Small intestine (tissue), 7 donors: ENCODE measurements around the gene LDHB. TPM values are rescaled to one million over a fixed set of nuclear protein-coding genes. Genes with fewer than 3 reads are reported as not detected.

Source experiments
- DNase-seq, 2 donors: peaks; one replicate each; pipeline versions ENCODE4 v3.0.0 to v3.0.0-alpha.2; 2013
- FAIRE-seq: peaks from 2 replicates; lab custom pipeline; 2012; peaks lifted over from hg19 to GRCh38; lab: Jason Lieb, UNC
- H3K27ac ChIP-seq, 3 donors: one replicate each; pipeline ENCODE4 v1.5.1; 2013; ENCODE audit warnings: low read length in 2 of 3, mild to moderate bottlenecking in 2 of 3, control low read depth in 1 of 3, inconsistent platforms in 1 of 3, low read depth in 1 of 3, moderate library complexity in 1 of 3
- H3K27me3 ChIP-seq, 3 donors: one replicate each; pipeline ENCODE4 v1.6.1; 2013; ENCODE audit warnings: low read length in 3 of 3, inconsistent platforms in 1 of 3; ENCODE audit not compliant: control insufficient read depth in 3 of 3, insufficient read depth in 3 of 3
- H3K36me3 ChIP-seq, 3 donors: one replicate each; pipeline ENCODE4 v1.6.1; 2013; ENCODE audit warnings: low read length in 3 of 3, inconsistent platforms in 1 of 3, low read depth in 1 of 3, mild to moderate bottlenecking in 1 of 3, moderate library complexity in 1 of 3; ENCODE audit not compliant: control insufficient read depth in 3 of 3, insufficient read depth in 2 of 3
- H3K4me1 ChIP-seq, 3 donors: one replicate each; pipeline ENCODE4 v1.6.1; 2013; ENCODE audit warnings: low read length in 2 of 3, inconsistent platforms in 1 of 3, low read depth in 1 of 3, mild to moderate bottlenecking in 1 of 3, moderate library complexity in 1 of 3; ENCODE audit not compliant: control insufficient read depth in 3 of 3, insufficient read depth in 2 of 3
- H3K4me3 ChIP-seq, 3 donors: one replicate each; pipeline ENCODE4 v1.5.1; 2013; ENCODE audit warnings: low read length in 3 of 3, control low read depth in 1 of 3, inconsistent platforms in 1 of 3, low read depth in 1 of 3, mild to moderate bottlenecking in 1 of 3, moderate library complexity in 1 of 3
- H3K9me3 ChIP-seq, 2 donors: one replicate each; pipeline ENCODE4 v1.6.1; 2013; ENCODE audit warnings: low read depth in 1 of 2, low read length in 1 of 2; ENCODE audit not compliant: control insufficient read depth in 2 of 2, insufficient read depth in 1 of 2
- WGBS, 3 donors: extraction: QIAGEN DNeasy Blood & Tissue Kit; methylation state at CpG; one replicate each; pipeline ENCODE4 v1.1.7; 2013; 5-methylcytosine and 5-hydroxymethylcytosine counted together
- polyA plus RNA-seq, 4 donors: library from polyadenylated mRNA; stranded (reverse) in 3 of 4; unstranded in 1 of 4; fragments of 200-250 nt in 3 of 4; fragments of 120-200 nt in 1 of 4; gene quantifications; one replicate each; pipeline versions ENCODE4 v1.2.1 to v1.2.3, GENCODE V29; 2013
- donor health status: healthy with polysubstance abuse.
- donor health status: control.
- donor health status: control.
- donor health status: Bipolar disorder and iron deficiency.
- donor health status: healthy.

LDHB gene
- polyA plus RNA-seq, 4 donors, result 19.5 to 513 (median 154) TPM

GRCh38 chr12:21694660-21695059, 37.0 kb upstream of the LDHB start:
- H3K4me3 ChIP-seq, result no peak overlapping the region
- H3K27me3 ChIP-seq, result no peaks in the 10 kb centered on the region
- H3K27ac ChIP-seq, result no peak overlapping the region
- DNase-seq, result no peak
- FAIRE-seq, result no peak
- H3K36me3 ChIP-seq, result no peaks in the 10 kb centered on the region
- H3K9me3 ChIP-seq, result no peaks in the 10 kb centered on the region
- WGBS, 3 donors, result 93 to 94% (median 93%) methylated on average over 10 of the region's 10 CpGs
- H3K4me1 ChIP-seq, result peaks cover 0 to 5% (median 0%) of the 10 kb centered on the region in 3 donors

DNA sequence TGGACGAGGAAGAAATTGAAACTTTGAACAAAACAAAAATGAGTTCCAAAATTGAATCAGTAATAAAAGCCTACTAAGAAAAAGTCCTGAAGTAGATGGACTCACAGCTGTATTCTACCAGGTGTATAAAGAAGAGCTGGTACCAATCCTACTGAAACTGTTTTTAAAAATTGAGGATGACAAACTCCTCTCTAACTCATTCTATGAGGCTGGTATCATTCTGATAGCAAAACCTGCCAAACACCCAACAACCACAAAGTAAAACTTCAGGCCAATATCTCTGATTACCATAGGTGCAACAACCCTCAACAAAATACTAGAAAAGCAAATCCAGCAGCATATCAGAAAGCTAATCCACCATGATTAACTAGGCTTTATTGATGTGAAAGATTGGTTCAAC, 33.9 kb upstream of the LDHB start:
- no peaks in the 10 kb centered on the region for H3K36me3 ChIP-seq
- DNase-seq (no peak), FAIRE-seq (no peak)
- no peak overlapping the region for H3K27ac ChIP-seq
- H3K9me3 ChIP-seq, result peaks cover 0 to 14% of the 10 kb centered on the region in 2 donors
- H3K4me3 ChIP-seq, result no peak overlapping the region
- H3K27me3 ChIP-seq, result no peaks in the 10 kb centered on the region
- no peaks in the 10 kb centered on the region for H3K4me1 ChIP-seq
- WGBS, 3 donors, result 76 to 88% (median 86%) methylated on average over 1 of the region's 1 CpG

DNA sequence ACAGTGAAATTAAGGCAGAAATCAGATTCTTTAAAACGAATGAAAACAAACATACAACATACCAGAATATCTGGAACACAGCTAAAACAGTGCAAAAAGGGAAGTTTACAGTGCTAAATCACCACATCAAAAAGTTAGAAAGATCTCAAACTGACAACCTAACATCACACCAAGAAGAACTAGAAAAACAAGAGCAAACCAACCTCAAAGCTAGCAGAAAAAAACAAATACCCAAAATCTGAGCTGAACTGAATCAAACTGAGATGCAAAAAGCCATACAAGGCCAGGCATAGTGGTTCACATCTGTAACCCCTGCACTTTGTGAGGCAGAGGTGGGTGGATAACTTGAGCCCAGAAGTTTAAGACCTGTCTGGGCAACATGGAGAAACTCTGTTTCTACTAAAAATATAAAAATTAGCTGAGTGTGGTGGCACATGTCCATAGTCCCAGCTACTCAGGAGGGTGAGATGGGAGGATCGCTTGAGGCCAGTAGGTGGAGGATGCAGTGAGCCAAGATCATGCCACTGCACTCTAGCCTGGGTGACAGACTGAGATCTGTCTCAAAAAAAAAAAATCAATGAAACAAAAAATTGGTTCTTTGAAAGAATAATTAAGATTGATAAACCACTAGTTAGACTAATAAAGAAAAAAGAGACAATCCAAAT, 33.2 kb upstream of the LDHB start:
- WGBS, 3 donors, result 70 to 76% (median 70%) methylated on average over 2 of the region's 2 CpGs
- FAIRE-seq, result no peak
- H3K4me1 ChIP-seq, result no peaks in the 10 kb centered on the region
- no peaks in the 10 kb centered on the region for H3K27me3 ChIP-seq
- H3K27ac ChIP-seq, result no peak overlapping the region
- H3K36me3 ChIP-seq, result no peaks in the 10 kb centered on the region
- H3K9me3 ChIP-seq, result peaks cover 0 to 14% of the 10 kb centered on the region in 2 donors
- H3K4me3 ChIP-seq, result no peak overlapping the region
- no peak for DNase-seq

DNA sequence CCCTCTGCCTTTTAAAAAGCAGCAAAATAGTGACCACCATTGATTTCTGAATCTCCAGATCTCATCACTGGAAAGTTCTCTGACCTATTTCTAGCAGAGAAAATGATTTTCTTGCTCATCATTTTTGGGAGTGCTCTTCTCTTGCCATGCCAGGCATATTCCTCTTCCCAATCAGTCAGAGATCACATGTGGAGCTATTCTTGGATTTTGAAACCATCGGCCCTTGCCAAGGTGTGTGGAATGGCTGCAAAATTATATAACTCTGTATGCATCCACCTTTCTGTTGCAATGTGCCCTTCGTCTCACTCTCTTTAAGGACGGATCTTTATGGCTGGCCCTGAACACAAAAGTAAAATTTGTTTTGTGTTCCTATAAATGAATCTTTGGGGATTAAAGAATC, 25.5 kb upstream of the LDHB start:
- H3K27me3 ChIP-seq, result peaks cover 0 to 3% (median 0%) of the 10 kb centered on the region in 3 donors
- FAIRE-seq, result no peak

GRCh38 chr12:21678959-21679358, 21.3 kb upstream of the LDHB start:
- no peak overlapping the region for H3K27ac ChIP-seq
- H3K27me3 ChIP-seq, result peaks cover 0 to under 1% (median 0%) of the 10 kb centered on the region in 3 donors
- WGBS, 3 donors, result 18 to 20% (median 19%) methylated on average over 1 of the region's 1 CpG
- no peaks in the 10 kb centered on the region for H3K36me3 ChIP-seq
- H3K9me3 ChIP-seq, result no peaks in the 10 kb centered on the region
- FAIRE-seq (no peak), DNase-seq (no peak)
- no peaks in the 10 kb centered on the region for H3K4me1 ChIP-seq
- H3K4me3 ChIP-seq, result no peak overlapping the region

More for the DNA sequence above, 25.5 kb upstream of the LDHB start:
- H3K36me3 ChIP-seq, result no peaks in the 10 kb centered on the region
- 63 to 80% (median 74%) methylated on average over 3 of the region's 3 CpGs for WGBS, 3 donors
- no peak overlapping the region for H3K4me3 ChIP-seq
- peaks cover 0 to 9% of the 10 kb centered on the region in 2 donors for H3K9me3 ChIP-seq
- H3K4me1 ChIP-seq, result no peaks in the 10 kb centered on the region
- no peak for DNase-seq
- H3K27ac ChIP-seq, result no peak overlapping the region

GRCh38 chr12:21677622-21678277, 20.1 kb upstream of the LDHB start:
- no peak overlapping the region for H3K4me3 ChIP-seq
- FAIRE-seq (no peak), DNase-seq (no peak)
- no peaks in the 10 kb centered on the region for H3K27me3 ChIP-seq
- no peaks in the 10 kb centered on the region for H3K4me1 ChIP-seq
- H3K9me3 ChIP-seq, result no peaks in the 10 kb centered on the region
- 66 to 83% (median 72%) methylated on average over 7 of the region's 7 CpGs for WGBS, 3 donors
- H3K36me3 ChIP-seq, result no peaks in the 10 kb centered on the region
- no peak overlapping the region for H3K27ac ChIP-seq

DNA sequence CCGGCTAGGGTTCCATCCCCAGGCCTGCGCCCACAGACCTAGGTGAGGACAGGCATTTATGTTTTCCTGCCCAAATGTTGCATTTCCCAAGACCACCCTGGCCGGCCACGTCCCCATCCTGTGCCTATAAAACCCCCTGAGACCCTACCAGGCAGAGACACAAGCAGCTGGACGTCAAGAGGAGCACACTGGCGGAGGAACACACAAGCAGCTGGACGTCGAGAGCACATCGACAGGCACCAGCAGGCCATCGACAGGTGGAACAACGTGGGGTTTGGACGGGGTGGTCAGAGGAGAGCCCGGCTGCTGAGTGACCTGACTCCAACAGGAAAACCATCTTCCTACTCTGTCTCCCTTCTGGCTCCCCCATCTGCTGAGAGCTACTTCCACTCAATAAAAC, 19.6 kb upstream of the LDHB start:
- no peaks in the 10 kb centered on the region for H3K36me3 ChIP-seq
- no peak overlapping the region for H3K27ac ChIP-seq
- DNase-seq (no peak), FAIRE-seq (no peak)
- no peaks in the 10 kb centered on the region for H3K27me3 ChIP-seq
- no peaks in the 10 kb centered on the region for H3K4me1 ChIP-seq
- no peak overlapping the region for H3K4me3 ChIP-seq
- WGBS, 3 donors, result 86 to 90% (median 88%) methylated on average over 13 of the region's 13 CpGs
- no peaks in the 10 kb centered on the region for H3K9me3 ChIP-seq

DNA sequence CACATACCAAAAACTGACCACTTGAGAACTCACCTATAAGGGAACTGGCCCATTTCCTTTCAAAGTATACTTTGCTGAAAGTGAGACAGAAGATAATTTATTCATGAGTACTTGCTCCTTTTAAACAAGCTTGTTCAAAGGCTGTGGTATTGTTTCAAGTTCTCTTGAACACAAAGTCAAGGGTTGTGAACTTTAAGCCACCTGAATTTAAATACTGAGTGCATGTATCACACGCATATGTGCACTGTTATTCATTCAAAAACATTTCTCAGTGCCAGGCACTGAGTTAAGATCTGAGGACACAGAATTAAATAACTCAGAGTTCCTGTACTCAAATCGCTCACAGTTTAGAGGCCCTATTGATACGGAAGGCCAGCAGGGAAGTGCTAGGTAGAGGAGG, 19.1 kb upstream of the LDHB start:
- 76 to 84% (median 80%) methylated on average over 3 of the region's 3 CpGs for WGBS, 3 donors
- Histone ChIP-seq H3K4me1 (no peaks in the 10 kb centered on the region), H3K27me3 (no peaks in the 10 kb centered on the region), H3K36me3 (no peaks in the 10 kb centered on the region), H3K4me3 (no peak overlapping the region), H3K9me3 (no peaks in the 10 kb centered on the region), H3K27ac (no peak overlapping the region)
- FAIRE-seq (no peak), DNase-seq (no peak)
